ENCODE results near the gene GSTA5. TPM values are rescaled to one million over a fixed set of nuclear protein-coding genes. Genes with fewer than 3 reads are reported as not detected.

GSTA5 gene
- not detected in 5 replicates for total RNA-seq (2022; extraction: Qiagen RNA extraction)

GRCh38 chr6:52840763-52841585, at the start of gene GSTA5:
Gene GSTA5 (minus strand): TSS chr6:52840813.

DNA sequence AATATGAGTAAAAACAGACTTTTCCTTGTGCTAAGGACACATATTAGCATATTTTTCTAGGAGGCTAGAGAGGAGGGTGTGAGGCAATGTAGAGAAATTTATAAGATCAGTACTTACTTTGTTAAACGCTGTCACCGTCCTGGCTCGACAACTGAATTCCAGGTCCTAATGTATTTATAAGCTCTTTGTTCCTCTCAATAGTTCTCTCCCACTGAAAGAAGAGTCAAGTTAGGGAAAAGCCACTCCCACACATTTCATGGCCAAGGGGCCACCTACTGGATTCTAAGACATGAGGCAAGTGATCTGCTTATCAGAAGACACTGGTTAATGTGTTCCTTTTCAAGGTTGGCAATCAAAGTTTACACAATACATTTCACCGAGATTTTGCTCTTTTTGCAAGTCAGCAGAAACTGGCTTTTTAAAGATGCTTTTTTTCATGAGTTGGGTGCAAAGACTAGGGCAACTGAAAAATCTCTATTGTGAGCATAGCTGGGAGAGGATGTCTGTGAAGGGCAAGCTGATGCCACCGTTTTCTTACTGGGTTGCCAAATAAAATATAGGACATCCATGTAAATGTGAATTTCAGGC, 36.9 kb downstream of the GSTA5 start, which contains the start of gene GSTA1:
Gene GSTA1 (minus strand): TSS at position 149 of the 588 bp plus-strand sequence. CDS start 4,549 bp downstream, outside the sequence.

Other genes starting within 250 kb of the GSTA5 start
- 35.0 to 48.6 TPM (median 37.6 TPM) in 5 replicates for gene TMEM14A, start 169.7 kb downstream of the GSTA5 start, total RNA-seq (2022; extraction: Qiagen RNA extraction)
- 0.07 TPM in 1 of 5 replicates, not detected in the others for gene GSTA2, start 77.3 kb downstream of the GSTA5 start, total RNA-seq (2022; extraction: Qiagen RNA extraction)
- 0.11 TPM in 1 of 5 replicates, not detected in the others for gene GSTA1, start 37.0 kb downstream of the GSTA5 start, total RNA-seq (2022; extraction: Qiagen RNA extraction)
- not detected in 5 replicates for gene GSTA3, start 68.9 kb upstream of the GSTA5 start, total RNA-seq (2022; extraction: Qiagen RNA extraction)
- 7.7 to 11.0 TPM (median 8.5 TPM) in 5 replicates for gene GSTA4, start 154.5 kb upstream of the GSTA5 start, total RNA-seq (2022; extraction: Qiagen RNA extraction)
- gene CILK1, start 221.0 kb upstream of the GSTA5 start, total RNA-seq (2022; extraction: Qiagen RNA extraction): 1.8 to 2.8 TPM (median 2.5 TPM) in 5 replicates
- gene FBXO9, start 224.6 kb upstream of the GSTA5 start, total RNA-seq (2022; extraction: Qiagen RNA extraction): 33.4 to 39.4 TPM (median 38.8 TPM) in 5 replicates